Fibroblast of lung (primary cell): ENCODE data around the gene ACADVL. TPM values are rescaled to one million over a fixed set of nuclear protein-coding genes. Genes with fewer than 3 reads are reported as not detected.

Source experiments
- DNase-seq, 2 donors: peaks; one replicate each; pipeline versions ENCODE4 v3.0.0 to v3.0.0-alpha.2; 2010; ENCODE audit warnings: low read depth in 2 of 2
- H2AFZ ChIP-seq: 2 replicates; pipeline ENCODE4 v1.5.1; 2012; ENCODE audit warnings: low read length, control low read depth, inconsistent platforms
- H3K27ac ChIP-seq: 2 replicates; pipeline ENCODE4 v1.5.1; 2011; ENCODE audit warnings: low read length, control low read depth; ENCODE audit not compliant: insufficient read depth
- H3K27me3 ChIP-seq: 2 replicates; pipeline ENCODE4 v1.5.1; 2011; ENCODE audit warnings: mild to moderate bottlenecking, low read length; ENCODE audit not compliant: control insufficient read depth, insufficient read depth
- H3K36me3 ChIP-seq: 2 replicates; pipeline ENCODE4 v1.5.1; 2011; ENCODE audit warnings: low read length; ENCODE audit not compliant: control insufficient read depth, insufficient read depth
- H3K4me1 ChIP-seq: 2 replicates; pipeline ENCODE4 v1.5.1; 2011; ENCODE audit warnings: low read length; ENCODE audit not compliant: control insufficient read depth, insufficient read depth; ENCODE audit errors: extremely low read depth
- H3K4me2 ChIP-seq: 2 replicates; pipeline ENCODE4 v1.5.1; 2011; ENCODE audit warnings: low read length, control low read depth; ENCODE audit not compliant: insufficient read depth; ENCODE audit errors: extremely low read depth
- H3K4me3 ChIP-seq, 4 experiments: fragments of 200-600 bp in 1 of 4; sonication (generic) in 1 of 4; replicated peaks in 1 of 4; 2 replicates each; pipeline ENCODE4 v1.5.1; 2011 to 2016; ENCODE audit warnings: low read length in 4 of 4, low read depth in 3 of 4, mild to moderate bottlenecking in 3 of 4, control low read depth in 2 of 4, inconsistent platforms in 1 of 4, mixed read lengths in 1 of 4; ENCODE audit not compliant: insufficient read depth in 1 of 4; ENCODE audit errors: control extremely low read depth in 1 of 4
- H3K79me2 ChIP-seq: 2 replicates; pipeline ENCODE4 v1.5.1; 2012; ENCODE audit warnings: mild to moderate bottlenecking, low read length, inconsistent platforms; ENCODE audit not compliant: control insufficient read depth, insufficient read depth
- H3K9ac ChIP-seq: 2 replicates; pipeline ENCODE4 v1.5.1; 2011; ENCODE audit warnings: mild to moderate bottlenecking, low read length, control low read depth; ENCODE audit not compliant: insufficient read depth
- H3K9me3 ChIP-seq: 2 replicates; pipeline ENCODE4 v1.5.1; 2012; ENCODE audit warnings: low read depth, low read length; ENCODE audit not compliant: control insufficient read depth, insufficient read depth
- H4K20me1 ChIP-seq: 2 replicates; pipeline ENCODE4 v1.5.1; 2011; ENCODE audit warnings: low read length; ENCODE audit not compliant: control insufficient read depth, insufficient read depth; ENCODE audit errors: extremely low read depth
- CTCF ChIP-seq, 2 donors: IDR thresholded peaks in 1 of 2; conservative IDR thresholded peaks in 1 of 2; 1 replicate in 1 of 2; 2 replicates in 1 of 2; pipeline ENCODE4 v1.5.1; 2011 to 2012; ENCODE audit warnings: low read length in 2 of 2, control low read depth in 1 of 2, inconsistent platforms in 1 of 2, low read depth in 1 of 2, mild to moderate bottlenecking in 1 of 2
- EZH2 ChIP-seq: IDR thresholded peaks from 2 replicates; pipeline ENCODE4 v1.5.1; 2012; ENCODE audit warnings: low read length, control low read depth, mild to moderate bottlenecking; ENCODE audit errors: missing control alignments
- polyA plus RNA-seq, 2 donors: library from polyadenylated mRNA; depleted of rRNA in 1 of 2; stranded (reverse) in 1 of 2; unstranded in 1 of 2; fragments of >200 nt; gene quantifications; 2 replicates each; pipeline ENCODE4 v1.2.1, GENCODE V29; 2011 to 2012; ENCODE audit warnings: missing spikeins in 1 of 2
- total RNA-seq: library from RNA; depleted of rRNA; stranded (reverse); fragments of >200 nt; gene quantifications from 2 replicates; pipeline ENCODE4 v1.2.1, GENCODE V29; 2014

Gene ACADVL
- total and polyA plus RNA-seq, 2 donors (not counting 1 experiment from before 2014, with no cell fraction given) = 129 to 313 TPM

GRCh38 chr17:7215136-7215638, 4.6 kb upstream of the ACADVL start:
- Histone ChIP-seq H3K9me3 (no peaks in the 10 kb centered on the region), H3K4me1 (peaks cover 10% of the 10 kb centered on the region), H3K36me3 (no peaks in the 10 kb centered on the region), H3K79me2 (peaks cover 32% of the 10 kb centered on the region), H2AFZ (no peak overlapping the region), H3K9ac (peak overlapping the region; percentile 72), H3K4me2 (peak overlapping the region; percentile 76), H4K20me1 (no peaks in the 10 kb centered on the region), H3K4me3 (peak overlapping the region; percentile 40 to 78 (median 56)), H3K27ac (peak overlapping the region; percentile 89), H3K27me3 (no peaks in the 10 kb centered on the region)
- TF ChIP-seq EZH2 (no peak), CTCF (conservative IDR thresholded peaks at IDR 0.05 in 1 of 2, IDR thresholded peaks at IDR 0.05 in 1 of 2; ENCODE audit: low read depth in 1 of 2, low read length in 2 of 2) (no peak)
- no peak for DNase-seq

- H3K4me1 ChIP-seq = peaks cover 14% of the 10 kb centered on the region
Measured at GRCh38 chr17:7215652-7216180, 4.0 kb upstream of the ACADVL start.

More at GRCh38 chr17:7215652-7216180, 4.0 kb upstream of the ACADVL start:
- no peak for TF ChIP-seq CTCF (conservative IDR thresholded peaks at IDR 0.05 in 1 of 2, IDR thresholded peaks at IDR 0.05 in 1 of 2; ENCODE audit: low read depth in 1 of 2, low read length in 2 of 2)
- TF ChIP-seq EZH2 = no peak
- H3K9ac ChIP-seq = no peak overlapping the region
- no peak overlapping the region for H2AFZ ChIP-seq
- peak overlapping the region; percentile 54 to 78 (median 66) for H3K4me3 ChIP-seq
- no peaks in the 10 kb centered on the region for H3K9me3 ChIP-seq
- peak overlapping the region; percentile 89 for H3K27ac ChIP-seq
- peak overlapping the region; percentile 92 for H3K4me2 ChIP-seq
- DNase-seq = peak in 1 of 2 donors; percentile 44
- no peaks in the 10 kb centered on the region for H4K20me1 ChIP-seq
- peaks cover 36% of the 10 kb centered on the region for H3K79me2 ChIP-seq
- H3K36me3 ChIP-seq = peaks cover 2% of the 10 kb centered on the region
- no peaks in the 10 kb centered on the region for H3K27me3 ChIP-seq
